ENCODE data around the gene DNMBP.

- no peak for TF ChIP-seq GATA2 (IDR thresholded peaks at IDR 0.05; ENCODE audit: low read depth, low read length)
- TF ChIP-seq GATA3 (IDR thresholded peaks at IDR 0.05; ENCODE audit: low read depth, low read length): no peak
These were observed 17.7 kb upstream of the DNMBP start for GRCh38 chr10:100027416-100027815.

Data from SH-SY5Y (cell line).